GM23338 (cell line): ENCODE measurements around the gene GHR. TPM values are rescaled to one million over a fixed set of nuclear protein-coding genes. Genes with fewer than 3 reads are reported as not detected.

ENCODE experiments used
- ATAC-seq: fragments of 200-7000 bp; cut with Tn5 transposase; 3 replicates; pipeline ENCODE4 v1.9.1; 2020
- DNase-seq: peaks from one replicate; pipeline ENCODE4 v3.0.0-alpha.2; 2015; ENCODE audit warnings: low spot score
- H2AFZ ChIP-seq: fragments of 200-600 bp; sonication (generic); 2 replicates; pipeline ENCODE4 v1.8.0; 2016; ENCODE audit warnings: antibody characterized with exemption, mild to moderate bottlenecking, moderate library complexity
- H3F3A ChIP-seq: fragments of 200-600 bp; sonication (generic); replicated peaks from 2 replicates; pipeline ENCODE4 v1.8.0; 2017; ENCODE audit warnings: antibody characterized with exemption, mixed run types, low read depth
- H3K27ac ChIP-seq: fragments of 200-600 bp; sonication (generic); 2 replicates; pipeline ENCODE4 v1.6.1; 2016; ENCODE audit warnings: low read depth
- H3K27me3 ChIP-seq: fragments of 200-600 bp; sonication (generic); 2 replicates; pipeline ENCODE4 v1.8.0; 2016; ENCODE audit warnings: mild to moderate bottlenecking, mixed run types, moderate library complexity; ENCODE audit not compliant: insufficient read depth
- H3K36me3 ChIP-seq: fragments of 200-600 bp; sonication (generic); 2 replicates; pipeline ENCODE4 v1.8.0; 2016; ENCODE audit warnings: mild to moderate bottlenecking; ENCODE audit not compliant: insufficient read depth
- H3K4me1 ChIP-seq: fragments of 200-600 bp; sonication (generic); 2 replicates; pipeline ENCODE4 v1.8.0; 2016; ENCODE audit warnings: mild to moderate bottlenecking, moderate library complexity; ENCODE audit not compliant: insufficient read depth
- H3K4me2 ChIP-seq: fragments of 200-600 bp; sonication (generic); 2 replicates; pipeline ENCODE4 v1.7.1; 2017; ENCODE audit warnings: mixed run types
- H3K4me3 ChIP-seq: fragments of 200-600 bp; sonication (generic); 2 replicates; pipeline ENCODE4 v1.6.1; 2016; ENCODE audit warnings: mixed run types
- H3K79me2 ChIP-seq: fragments of 200-600 bp; sonication (generic); replicated peaks from 2 replicates; pipeline ENCODE4 v1.8.0; 2017; ENCODE audit warnings: mild to moderate bottlenecking; ENCODE audit not compliant: insufficient read depth
- H3K9me2 ChIP-seq: fragments of 200-600 bp; sonication (generic); 2 replicates; pipeline ENCODE4 v1.8.0; 2017; ENCODE audit not compliant: insufficient read depth
- H4K20me1 ChIP-seq: fragments of 200-600 bp; sonication (generic); replicated peaks from 2 replicates; pipeline ENCODE4 v1.8.0; 2017; ENCODE audit warnings: mild to moderate bottlenecking; ENCODE audit not compliant: insufficient read depth
- H3K27ac Mint-ChIP-seq: 2 replicates; pipeline ENCODE4 v1.8.0; 2020; ENCODE audit warnings: inconsistent platforms, mild to moderate bottlenecking, moderate library complexity, mixed read lengths
- H3K27me3 Mint-ChIP-seq: 3 replicates; pipeline ENCODE4 v1.8.0; 2022; ENCODE audit warnings: low read depth, mild to moderate bottlenecking, moderate library complexity, mixed read lengths, inconsistent platforms; ENCODE audit not compliant: insufficient read depth, poor library complexity
- H3K36me3 Mint-ChIP-seq: 3 replicates; pipeline ENCODE4 v1.8.0; 2021; ENCODE audit warnings: low read depth, mild to moderate bottlenecking, inconsistent platforms, moderate library complexity, mixed read lengths
- H3K4me1 Mint-ChIP-seq: 3 replicates; pipeline ENCODE4 v1.8.0; 2020; ENCODE audit warnings: mild to moderate bottlenecking, inconsistent platforms, mixed read lengths
- H3K4me3 Mint-ChIP-seq: 3 replicates; pipeline ENCODE4 v1.8.0; 2021; ENCODE audit warnings: moderate library complexity, mild to moderate bottlenecking, inconsistent platforms, mixed read lengths
- H3K9me3 Mint-ChIP-seq: 3 replicates; pipeline ENCODE4 v1.8.0; 2020; ENCODE audit warnings: moderate library complexity, mild to moderate bottlenecking, inconsistent platforms, mixed read lengths
- CREB1 ChIP-seq: fragments of 250-450 bp; sonication (Bioruptor Pico); IDR thresholded peaks from 2 replicates; pipeline ENCODE4 v1.5.0; 2020; ENCODE audit warnings: low read depth, mild to moderate bottlenecking, moderate library complexity
- ETS1 ChIP-seq: IDR thresholded peaks from 2 replicates; pipeline ENCODE4 v1.6.1; 2016; ENCODE audit warnings: antibody characterized with exemption
- EZH2 ChIP-seq: fragments of 200-600 bp; sonication (generic); IDR thresholded peaks from one replicate; pipeline ENCODE4 v1.8.0; 2017; ENCODE audit warnings: antibody characterized with exemption, mild to moderate bottlenecking, low read depth; ENCODE audit not compliant: unreplicated experiment
- EZH2phosphoT487 ChIP-seq: fragments of 200-600 bp; sonication (generic); IDR thresholded peaks from one replicate; pipeline ENCODE4 v1.8.1; 2018; ENCODE audit warnings: antibody characterized with exemption; ENCODE audit not compliant: unreplicated experiment
- NANOG ChIP-seq: IDR thresholded peaks from 2 replicates; pipeline ENCODE4 v1.6.1; 2016; ENCODE audit warnings: antibody characterized with exemption, borderline replicate concordance
- POLR2AphosphoS5 ChIP-seq: IDR thresholded peaks from 2 replicates; pipeline ENCODE4 v1.6.1; 2016; ENCODE audit warnings: antibody characterized with exemption, low read depth
- STAT1 ChIP-seq: IDR thresholded peaks from one replicate; pipeline ENCODE4 v1.6.1; 2016; ENCODE audit warnings: antibody characterized with exemption; ENCODE audit not compliant: unreplicated experiment
- ZNF114 ChIP-seq: fragments of 250-450 bp; sonication (Bioruptor Pico); IDR thresholded peaks from 2 replicates; pipeline ENCODE4 v1.5.0; 2020; ENCODE audit warnings: mild to moderate bottlenecking, moderate library complexity
- ZNF331 ChIP-seq: fragments of 250-450 bp; sonication (Bioruptor Pico); IDR thresholded peaks from 2 replicates; pipeline ENCODE4 v1.5.0; 2020; ENCODE audit warnings: low read depth, mild to moderate bottlenecking, moderate library complexity
- polyA plus RNA-seq: library from polyadenylated mRNA; unstranded; fragments of >200 nt; fragmentation: Nextera tagmentation; extraction: Ambion mirVana; gene quantifications from 2 replicates; pipeline ENCODE4 v1.2.1, GENCODE V29; 2016
- total RNA-seq: library from RNA; depleted of rRNA; stranded (reverse); fragments of >200 nt; shearing (Covaris generic); gene quantifications from 2 replicates; pipeline ENCODE4 v1.2.3, GENCODE V29; 2014
- TF ChIP-seq, protein P1 (sequence below), 2 experiments: fragments of 200-600 bp in 1 of 2; sonication (generic) in 1 of 2; conservative IDR thresholded peaks; 2 replicates each; pipeline versions ENCODE4 v1.5.1 to v1.6.1; 2016 to 2017; ENCODE audit warnings: antibody characterized with exemption in 2 of 2, low read depth in 2 of 2, mild to moderate bottlenecking in 2 of 2, moderate library complexity in 1 of 2
- TF ChIP-seq, protein P2 (sequence below): IDR thresholded peaks from one replicate; pipeline ENCODE4 v1.6.1; 2018; ENCODE audit warnings: antibody characterized with exemption; ENCODE audit not compliant: unreplicated experiment

Gene GHR
- total and polyA plus RNA-seq, 2 experiments from 2014 or later = 0.21 to 1.9 TPM

DNA sequence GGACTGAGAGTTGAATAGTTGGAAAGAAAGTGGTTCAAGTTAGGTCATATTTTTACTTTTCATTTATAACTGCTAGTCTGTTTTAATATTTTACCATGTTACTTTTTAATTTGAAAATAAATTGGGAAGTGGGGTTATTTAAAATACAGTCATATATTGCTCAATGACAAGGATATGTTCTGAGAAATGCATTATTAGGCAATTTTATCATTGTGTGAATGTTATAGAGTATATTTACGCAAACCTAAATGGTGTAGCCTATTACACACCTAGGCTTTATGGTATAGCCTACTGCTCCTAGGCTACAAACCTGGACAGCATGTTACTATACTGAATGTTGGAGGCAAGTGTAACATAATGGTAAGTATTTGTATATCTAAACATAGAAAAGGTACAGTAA, 338.6 kb downstream of the GHR start:
- Histone ChIP-seq H2AFZ (no peak overlapping the region), H3K36me3 (no peaks in the 10 kb centered on the region), H3K4me1 (peaks cover 5% of the 10 kb centered on the region), H3K4me3 (no peak overlapping the region), H3F3A (no peaks in the 10 kb centered on the region), H3K27me3 (no peaks in the 10 kb centered on the region), H3K9me2 (no peaks in the 10 kb centered on the region), H3K79me2 (no peaks in the 10 kb centered on the region; the same call in 1 of the 2 replicates), H3K27ac (no peak overlapping the region), H4K20me1 (no peaks in the 10 kb centered on the region), H3K4me2 (no peak overlapping the region)
- peaks cover 11% of the 10 kb centered on the region; the same call in 2 of the 3 replicates for H3K4me1 Mint-ChIP-seq
- no peak overlapping the region for H3K27ac Mint-ChIP-seq
- H3K36me3 Mint-ChIP-seq = peaks cover 41% of the 10 kb centered on the region; the same call in 2 of the 3 replicates
- no peaks in the 10 kb centered on the region for H3K9me3 Mint-ChIP-seq
- no peak for DNase-seq
- H3K27me3 Mint-ChIP-seq = no peaks in the 10 kb centered on the region
- H3K4me3 Mint-ChIP-seq = no peak overlapping the region
- no peak for ATAC-seq
- TF ChIP-seq, protein P1, sequence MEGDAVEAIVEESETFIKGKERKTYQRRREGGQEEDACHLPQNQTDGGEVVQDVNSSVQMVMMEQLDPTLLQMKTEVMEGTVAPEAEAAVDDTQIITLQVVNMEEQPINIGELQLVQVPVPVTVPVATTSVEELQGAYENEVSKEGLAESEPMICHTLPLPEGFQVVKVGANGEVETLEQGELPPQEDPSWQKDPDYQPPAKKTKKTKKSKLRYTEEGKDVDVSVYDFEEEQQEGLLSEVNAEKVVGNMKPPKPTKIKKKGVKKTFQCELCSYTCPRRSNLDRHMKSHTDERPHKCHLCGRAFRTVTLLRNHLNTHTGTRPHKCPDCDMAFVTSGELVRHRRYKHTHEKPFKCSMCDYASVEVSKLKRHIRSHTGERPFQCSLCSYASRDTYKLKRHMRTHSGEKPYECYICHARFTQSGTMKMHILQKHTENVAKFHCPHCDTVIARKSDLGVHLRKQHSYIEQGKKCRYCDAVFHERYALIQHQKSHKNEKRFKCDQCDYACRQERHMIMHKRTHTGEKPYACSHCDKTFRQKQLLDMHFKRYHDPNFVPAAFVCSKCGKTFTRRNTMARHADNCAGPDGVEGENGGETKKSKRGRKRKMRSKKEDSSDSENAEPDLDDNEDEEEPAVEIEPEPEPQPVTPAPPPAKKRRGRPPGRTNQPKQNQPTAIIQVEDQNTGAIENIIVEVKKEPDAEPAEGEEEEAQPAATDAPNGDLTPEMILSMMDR (conservative IDR thresholded peaks at IDR 0.05; ENCODE audit: low read depth in 2 of 2) = no peak
- TF ChIP-seq NANOG (no peak), EZH2phosphoT487 (no peak), ZNF114 (CRISPR knock-in tag) (no peak), ETS1 (no peak), STAT1 (no peak), CREB1 (CRISPR knock-in tag) (no peak), EZH2 (no peak), POLR2AphosphoS5 (no peak), ZNF331 (CRISPR knock-in tag) (no peak)
- TF ChIP-seq, protein P2, sequence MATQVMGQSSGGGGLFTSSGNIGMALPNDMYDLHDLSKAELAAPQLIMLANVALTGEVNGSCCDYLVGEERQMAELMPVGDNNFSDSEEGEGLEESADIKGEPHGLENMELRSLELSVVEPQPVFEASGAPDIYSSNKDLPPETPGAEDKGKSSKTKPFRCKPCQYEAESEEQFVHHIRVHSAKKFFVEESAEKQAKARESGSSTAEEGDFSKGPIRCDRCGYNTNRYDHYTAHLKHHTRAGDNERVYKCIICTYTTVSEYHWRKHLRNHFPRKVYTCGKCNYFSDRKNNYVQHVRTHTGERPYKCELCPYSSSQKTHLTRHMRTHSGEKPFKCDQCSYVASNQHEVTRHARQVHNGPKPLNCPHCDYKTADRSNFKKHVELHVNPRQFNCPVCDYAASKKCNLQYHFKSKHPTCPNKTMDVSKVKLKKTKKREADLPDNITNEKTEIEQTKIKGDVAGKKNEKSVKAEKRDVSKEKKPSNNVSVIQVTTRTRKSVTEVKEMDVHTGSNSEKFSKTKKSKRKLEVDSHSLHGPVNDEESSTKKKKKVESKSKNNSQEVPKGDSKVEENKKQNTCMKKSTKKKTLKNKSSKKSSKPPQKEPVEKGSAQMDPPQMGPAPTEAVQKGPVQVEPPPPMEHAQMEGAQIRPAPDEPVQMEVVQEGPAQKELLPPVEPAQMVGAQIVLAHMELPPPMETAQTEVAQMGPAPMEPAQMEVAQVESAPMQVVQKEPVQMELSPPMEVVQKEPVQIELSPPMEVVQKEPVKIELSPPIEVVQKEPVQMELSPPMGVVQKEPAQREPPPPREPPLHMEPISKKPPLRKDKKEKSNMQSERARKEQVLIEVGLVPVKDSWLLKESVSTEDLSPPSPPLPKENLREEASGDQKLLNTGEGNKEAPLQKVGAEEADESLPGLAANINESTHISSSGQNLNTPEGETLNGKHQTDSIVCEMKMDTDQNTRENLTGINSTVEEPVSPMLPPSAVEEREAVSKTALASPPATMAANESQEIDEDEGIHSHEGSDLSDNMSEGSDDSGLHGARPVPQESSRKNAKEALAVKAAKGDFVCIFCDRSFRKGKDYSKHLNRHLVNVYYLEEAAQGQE = no peak
